Ovary (tissue), 9 donors: ENCODE data around the gene UQCRC1. TPM values are rescaled to one million over a fixed set of nuclear protein-coding genes. Genes with fewer than 3 reads are reported as not detected.
"Not testable (repeated sequence)": the region's sequence is repeated elsewhere in the genome, so short reads cannot be mapped to it uniquely, and the experiment has no call there.

Source experiments
- DNase-seq, 5 donors: peaks; one replicate each; pipeline ENCODE4 v3.0.0-alpha.2; 2019 to 2020
- H3K27ac ChIP-seq, 2 donors: fragments of 200-600 bp; one replicate each; pipeline versions ENCODE4 v1.5.1 to v1.8.0; 2019 to 2022
- H3K27me3 ChIP-seq: fragments of 200-600 bp; one replicate; pipeline ENCODE4 v1.8.0; 2022
- H3K36me3 ChIP-seq: fragments of 200-600 bp; sonication (generic); one replicate; pipeline ENCODE4 v1.5.1; 2019
- H3K4me1 ChIP-seq: one replicate; pipeline ENCODE4 v1.8.1; 2013; ENCODE audit warnings: mild to moderate bottlenecking, moderate library complexity; ENCODE audit not compliant: insufficient read depth
- H3K4me3 ChIP-seq: fragments of 200-600 bp; sonication (generic); one replicate; pipeline ENCODE4 v1.5.1; 2017
- H3K9me3 ChIP-seq, 2 donors: fragments of 200-600 bp in 1 of 2; sonication (generic) in 1 of 2; one replicate each; pipeline versions ENCODE4 v1.5.1 to v1.8.1; 2013 to 2019; ENCODE audit warnings: mild to moderate bottlenecking in 1 of 2, moderate library complexity in 1 of 2
- EP300 ChIP-seq: sonication (generic); formaldehyde crosslinking; IDR thresholded peaks from one replicate; pipeline ENCODE4 v1.6.1; 2017; ENCODE audit warnings: antibody characterized with exemption
- POLR2A ChIP-seq: fragments of 450-650 bp; IDR thresholded peaks from one replicate; pipeline ENCODE4 v1.6.1; 2017; ENCODE audit warnings: antibody characterized with exemption, mild to moderate bottlenecking, moderate library complexity
- WGBS, 3 donors: extraction: QIAGEN DNeasy Blood & Tissue Kit in 1 of 3; methylation state at CpG; one replicate each; pipeline versions ENCODE4 v1.1.5 to v1.1.7; 2013 to 2017; 5-methylcytosine and 5-hydroxymethylcytosine counted together
- intact Hi-C, 4 donors: fragments of 100-400 bp; cut with DNase I; formaldehyde crosslinking; loops; one replicate each; pipeline versions ENCODE4 v1.11.0 to v1.15.1; 2022 to 2023
- microRNA counts: library from miRNA; unstranded; fragments of <30 nt; microRNA quantifications from one replicate; lab custom pipeline; 2016
- microRNA-seq, 3 donors: library from miRNA; unstranded; fragments of <30 nt; microRNA quantifications; one replicate each; pipeline versions ENCODE4 to v1.2.0, GENCODE V29; 2019 to 2020
- polyA plus RNA-seq, 2 donors: library from polyadenylated mRNA; stranded (reverse); fragments of 200-250 nt in 1 of 2; fragments of 350-450 nt in 1 of 2; fragmentation: Illumina TruSeq in 1 of 2; extraction: RNeasy Lipid Tissue Mini Kit (QIAGEN cat#74804) in 1 of 2; gene quantifications; one replicate each; pipeline ENCODE4 v1.2.3, GENCODE V29; 2013 to 2014
- small RNA-seq: library from RNA; depleted of rRNA; stranded (forward); fragments of <200 nt; gene quantifications from one replicate; pipeline ENCODE3, GENCODE V24; 2016
- total RNA-seq, 7 donors: library from RNA; depleted of rRNA in 2 of 7; stranded (reverse); fragments of >200 nt in 2 of 7; fragmentation: NEBNext Ultra II Directional in 3 of 7; extraction: Animal tissue kit (Norgen Biotek cat#: 25700) in 3 of 7; gene quantifications; one replicate each; pipeline versions ENCODE4 v1.1.0 to v1.2.4, GENCODE V29; 2016 to 2023
- TF ChIP-seq, protein P1 (sequence below), 3 donors: fragments of 450-650 bp in 2 of 3; fragments of 200-600 bp in 1 of 3; IDR thresholded peaks; one replicate each; pipeline versions ENCODE4 v1.5.1 to v1.8.0; 2016 to 2022; ENCODE audit warnings: antibody characterized with exemption in 3 of 3, mild to moderate bottlenecking in 1 of 3
- donor health status: DM: no; HTN: no; CAD: no; lungs with moderate emphysema.
- donor health status: DM: no; HTN: no; CAD: no.
- donor health status: Bipolar disorder and iron deficiency.
- donor health status: DM: yes; HTN: yes; CAD: no.
- donor health status: DM: no; HTN: no; CAD: no.
- donor health status: DM: yes; HTN: yes; CAD: no.

The UQCRC1 gene
- total and polyA plus RNA-seq, 9 donors = 102 to 153 (median 118) TPM

DNA sequence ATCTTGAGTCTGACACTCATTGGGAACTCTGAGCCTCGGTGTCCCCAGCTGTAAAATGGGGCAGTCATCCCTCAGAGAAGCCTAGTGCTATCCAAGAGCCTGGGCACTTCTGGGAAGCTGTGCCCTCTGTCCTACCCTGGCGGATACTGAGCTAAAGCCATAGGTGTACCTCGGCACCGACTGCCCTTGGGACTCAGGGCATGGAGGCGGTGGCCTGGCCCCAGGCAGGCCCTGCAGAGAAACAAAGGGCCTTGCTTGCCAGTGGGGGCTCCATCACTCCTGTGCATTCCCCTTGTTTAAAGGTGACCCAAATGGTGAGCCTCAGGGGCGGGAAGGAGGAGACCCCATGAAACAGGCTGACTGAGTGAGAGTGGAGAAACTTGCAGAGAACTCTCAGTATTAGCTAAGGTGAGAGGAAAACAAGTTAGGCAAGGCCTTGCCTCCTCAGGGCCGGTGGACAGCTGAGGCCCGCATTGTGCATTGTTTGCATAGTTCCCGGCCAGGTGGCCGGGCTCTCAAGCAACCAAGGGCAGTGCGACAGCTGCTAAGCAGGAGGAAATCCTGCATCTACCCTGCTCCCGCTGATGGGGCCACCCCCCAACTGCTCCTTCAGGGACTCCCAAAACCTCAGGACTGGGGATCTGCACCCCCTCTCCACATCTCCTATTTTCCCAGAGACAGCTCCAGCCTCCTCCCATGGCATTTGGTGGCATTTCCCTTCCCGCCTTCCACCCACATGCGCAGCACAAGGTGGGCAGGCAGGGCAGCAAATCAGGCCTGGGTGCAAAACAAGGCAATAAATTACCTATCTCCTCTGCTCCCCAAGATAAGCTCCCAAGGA, 57.1 kb downstream of the UQCRC1 start:
- Histone ChIP-seq H3K27me3 (no peaks in the 10 kb centered on the region), H3K9me3 (no peaks in the 10 kb centered on the region), H3K4me3 (no peak overlapping the region), H3K27ac (no peak overlapping the region), H3K4me1 (peaks cover 3% of the 10 kb centered on the region), H3K36me3 (no peaks in the 10 kb centered on the region)
- DNase-seq = no peak
- WGBS, 3 donors = 75 to 80% (median 75%) methylated on average over 14 of the region's 14 CpGs
- TF ChIP-seq, protein P1, sequence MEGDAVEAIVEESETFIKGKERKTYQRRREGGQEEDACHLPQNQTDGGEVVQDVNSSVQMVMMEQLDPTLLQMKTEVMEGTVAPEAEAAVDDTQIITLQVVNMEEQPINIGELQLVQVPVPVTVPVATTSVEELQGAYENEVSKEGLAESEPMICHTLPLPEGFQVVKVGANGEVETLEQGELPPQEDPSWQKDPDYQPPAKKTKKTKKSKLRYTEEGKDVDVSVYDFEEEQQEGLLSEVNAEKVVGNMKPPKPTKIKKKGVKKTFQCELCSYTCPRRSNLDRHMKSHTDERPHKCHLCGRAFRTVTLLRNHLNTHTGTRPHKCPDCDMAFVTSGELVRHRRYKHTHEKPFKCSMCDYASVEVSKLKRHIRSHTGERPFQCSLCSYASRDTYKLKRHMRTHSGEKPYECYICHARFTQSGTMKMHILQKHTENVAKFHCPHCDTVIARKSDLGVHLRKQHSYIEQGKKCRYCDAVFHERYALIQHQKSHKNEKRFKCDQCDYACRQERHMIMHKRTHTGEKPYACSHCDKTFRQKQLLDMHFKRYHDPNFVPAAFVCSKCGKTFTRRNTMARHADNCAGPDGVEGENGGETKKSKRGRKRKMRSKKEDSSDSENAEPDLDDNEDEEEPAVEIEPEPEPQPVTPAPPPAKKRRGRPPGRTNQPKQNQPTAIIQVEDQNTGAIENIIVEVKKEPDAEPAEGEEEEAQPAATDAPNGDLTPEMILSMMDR (IDR thresholded peaks at IDR 0.05) = no peak
- TF ChIP-seq POLR2A (no peak), EP300 (no peak)
- intact Hi-C loops = loop anchor here in 3 of 4 donors (2.0 to 10.0 kb wide), 6 partner anchors 88 to 280 kb away; no protein-coding TSS in a partner anchor

DNA sequence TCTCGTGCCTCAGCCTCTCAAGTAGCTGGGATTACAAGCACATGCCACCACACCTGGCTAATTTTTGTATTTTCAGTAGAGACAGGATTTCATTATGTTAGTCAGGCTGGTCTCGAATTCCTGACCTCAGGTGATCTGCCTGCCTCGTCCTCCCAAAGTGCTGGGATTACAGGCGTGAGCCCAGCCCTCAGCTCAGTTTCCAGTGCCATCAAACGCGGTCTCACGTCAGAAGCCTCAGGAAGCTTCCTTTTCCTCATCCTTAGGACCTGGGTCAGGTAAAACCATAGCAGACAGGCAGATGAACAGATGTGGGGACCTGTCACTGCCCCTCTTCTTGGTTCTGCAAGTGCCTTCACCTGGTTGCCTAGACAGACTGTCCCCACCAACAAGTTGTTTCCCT, 57.8 kb downstream of the UQCRC1 start:
- intact Hi-C loops = loop anchor here in 3 of 4 donors (2.0 to 10.0 kb wide), 6 partner anchors 87 to 279 kb away; no protein-coding TSS in a partner anchor
- not testable (repeated sequence) for H3K4me3 ChIP-seq, DNase-seq, H3K4me1 ChIP-seq, H3K27me3 ChIP-seq, H3K27ac ChIP-seq, H3K9me3 ChIP-seq, H3K36me3 ChIP-seq
- WGBS, 3 donors = 91 to 95% (median 92%) methylated on average over 7 of the region's 7 CpGs

MicroRNAs within 50 kb of the gene (microRNA counts, 767-probe panel; counts per million panel counts)
- 530 counts per million, percentile 78 among the panel's probes with 10 or more counts for microRNA hsa-miR-711 (lab: Ali Mortazavi, UCI)

Small RNAs within 50 kb of the gene (microRNA-seq; reads per million reads assigned to microRNA genes)
- gene MIR4793 (0 to 0.16 (median 0) reads per million in 3 donors), gene MIR6823 (0 reads per million in 3 donors), gene MIR711 (0 reads per million in 3 donors)

Small RNAs within 50 kb of the gene (small RNA-seq; reads per million reads assigned to genes)
- not detected for gene MIR6823

Other genes with a start within 250 kb of the UQCRC1 start
- under 1 TPM in 4 of 7 donors, not detected in 3; 0.22 to 0.46 (median 0.28) TPM for gene FBXW12, start 237.4 kb downstream of the UQCRC1 start, total RNA-seq
- under 1 TPM in 1 of 2 donors, not detected in 1; 0.33 TPM for gene FBXW12, start 237.4 kb downstream of the UQCRC1 start, polyA plus RNA-seq
- gene PLXNB1, start 179.6 kb downstream of the UQCRC1 start, total RNA-seq = 100 to 1,000 TPM in 2 of 7 donors, 10 to 100 TPM in 5; 70.8 to 166 (median 83.7) TPM
- 10 to 100 TPM; 11.2 to 90.2 TPM for gene PLXNB1, start 179.6 kb downstream of the UQCRC1 start, polyA plus RNA-seq
- gene CCDC51, start 169.5 kb downstream of the UQCRC1 start, total RNA-seq = 1 to 10 TPM; 6.3 to 8.5 (median 7.5) TPM
- gene CCDC51, start 169.5 kb downstream of the UQCRC1 start, polyA plus RNA-seq = 1 to 10 TPM; 9.1 to 9.9 TPM
- 100 to 1,000 TPM; 138 to 318 (median 199) TPM for gene TMA7, start 169.4 kb downstream of the UQCRC1 start, total RNA-seq
- 100 to 1,000 TPM; 350 to 380 TPM for gene TMA7, start 169.4 kb downstream of the UQCRC1 start, polyA plus RNA-seq
- gene ATRIP, start 162.9 kb downstream of the UQCRC1 start, total RNA-seq = 1 to 10 TPM; 3.9 to 7.9 (median 6.4) TPM
- 10 to 100 TPM in 1 of 2 donors, 1 to 10 TPM in 1; 6.4 to 11.4 TPM for gene ATRIP, start 162.9 kb downstream of the UQCRC1 start, polyA plus RNA-seq
- gene SHISA5, start 105.5 kb downstream of the UQCRC1 start, total RNA-seq = 100 to 1,000 TPM in 5 of 7 donors, 10 to 100 TPM in 2; 62.5 to 150 (median 138) TPM
- 100 to 1,000 TPM in 1 of 2 donors, 10 to 100 TPM in 1; 59.7 to 118 TPM for gene SHISA5, start 105.5 kb downstream of the UQCRC1 start, polyA plus RNA-seq
- 1 to 10 TPM; 3.3 to 8.0 (median 5.6) TPM for gene PFKFB4, start 52.8 kb downstream of the UQCRC1 start, total RNA-seq
- 1 to 10 TPM; 2.3 to 6.3 TPM for gene PFKFB4, start 52.8 kb downstream of the UQCRC1 start, polyA plus RNA-seq
- under 1 TPM in 3 of 7 donors, not detected in 4; 0.18 to 0.22 (median 0.20) TPM for gene UCN2, start 45.9 kb downstream of the UQCRC1 start, total RNA-seq
- gene UCN2, start 45.9 kb downstream of the UQCRC1 start, polyA plus RNA-seq = under 1 TPM in 1 of 2 donors, not detected in 1; 0.18 TPM
- gene COL7A1, start 14.3 kb downstream of the UQCRC1 start, total RNA-seq = 10 to 100 TPM in 1 of 7 donors, 1 to 10 TPM in 6; 5.1 to 13.1 (median 8.3) TPM
- gene COL7A1, start 14.3 kb downstream of the UQCRC1 start, polyA plus RNA-seq = 10 to 100 TPM in 1 of 2 donors, 1 to 10 TPM in 1; 1.1 to 18.4 TPM
- not detected for gene TMEM89, start 12.1 kb upstream of the UQCRC1 start, total RNA-seq
- not detected for gene TMEM89, start 12.1 kb upstream of the UQCRC1 start, polyA plus RNA-seq
- gene SLC26A6, start 25.8 kb upstream of the UQCRC1 start, total RNA-seq = 10 to 100 TPM in 4 of 7 donors, 1 to 10 TPM in 3; 7.9 to 19.1 (median 10.5) TPM
- gene SLC26A6, start 25.8 kb upstream of the UQCRC1 start, polyA plus RNA-seq = 10 to 100 TPM in 1 of 2 donors, 1 to 10 TPM in 1; 8.7 to 14.5 TPM
- 1 to 10 TPM in 3 of 7 donors, under 1 TPM in 4; 0.23 to 3.4 (median 0.92) TPM for gene CELSR3, start 53.2 kb upstream of the UQCRC1 start, total RNA-seq
- gene CELSR3, start 53.2 kb upstream of the UQCRC1 start, polyA plus RNA-seq = under 1 TPM; 0.48 to 0.69 TPM
- 10 to 100 TPM; 30.5 to 58.6 (median 36.3) TPM for gene NCKIPSD, start 76.3 kb upstream of the UQCRC1 start, total RNA-seq
- gene NCKIPSD, start 76.3 kb upstream of the UQCRC1 start, polyA plus RNA-seq = 10 to 100 TPM in 1 of 2 donors, 1 to 10 TPM in 1; 8.0 to 23.2 TPM
- 100 to 1,000 TPM in 2 of 7 donors, 10 to 100 TPM in 5; 51.8 to 132 (median 62.5) TPM for gene IP6K2, start 107.6 kb upstream of the UQCRC1 start, total RNA-seq
- gene IP6K2, start 107.6 kb upstream of the UQCRC1 start, polyA plus RNA-seq = 100 to 1,000 TPM; 114 to 119 TPM
- gene PRKAR2A, start 238.2 kb upstream of the UQCRC1 start, total RNA-seq = 10 to 100 TPM; 18.6 to 52.6 (median 46.3) TPM
- 10 to 100 TPM in 1 of 2 donors, 1 to 10 TPM in 1; 9.4 to 41.2 TPM for gene PRKAR2A, start 238.2 kb upstream of the UQCRC1 start, polyA plus RNA-seq